ENCODE measurements around the gene SIK1.

Gene SIK1

DNA sequence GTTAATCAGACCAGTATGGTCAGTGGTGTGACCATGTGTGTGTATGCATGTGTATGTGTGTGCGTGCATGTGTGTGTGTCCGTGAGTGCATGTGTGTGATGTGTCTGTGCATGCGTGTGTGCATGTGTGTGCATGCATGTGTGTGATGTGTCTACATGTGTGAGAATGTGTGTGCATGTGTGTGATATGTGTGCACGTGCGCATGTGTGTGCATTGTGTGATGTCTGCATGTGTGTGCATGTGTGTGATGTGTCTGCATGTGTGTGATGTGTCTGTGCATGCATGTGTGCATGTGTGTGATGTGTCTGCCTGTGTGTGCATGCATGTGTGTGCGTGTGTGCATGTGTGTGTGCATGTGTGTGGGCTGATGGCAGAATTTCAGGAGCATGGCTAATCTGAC lies 58.2 kb downstream of the SIK1 start:
- Histone ChIP-seq H3K4me1 (ENCODE audit: control insufficient read depth, insufficient read depth, low read length) (no peaks in the 10 kb centered on the region), H3K4me3 (ENCODE audit: low read depth, low read length) (no peak overlapping the region), H3K9ac (ENCODE audit: low read depth, low read length) (no peak overlapping the region), H3K9me3 (ENCODE audit: control insufficient read depth, insufficient read depth, low read length) (no peaks in the 10 kb centered on the region), H3K36me3 (ENCODE audit: control insufficient read depth, insufficient read depth, low read length) (no peaks in the 10 kb centered on the region), H3K27me3 (ENCODE audit: control insufficient read depth, insufficient read depth, low read length) (no peaks in the 10 kb centered on the region)

- H3K9me3 ChIP-seq (ENCODE audit: control insufficient read depth, insufficient read depth, low read length): no peaks in the 10 kb centered on the region
- H3K4me1 ChIP-seq (ENCODE audit: control insufficient read depth, insufficient read depth, low read length): no peaks in the 10 kb centered on the region
- no peaks in the 10 kb centered on the region for H3K27me3 ChIP-seq (ENCODE audit: control insufficient read depth, insufficient read depth, low read length)
- H3K36me3 ChIP-seq (ENCODE audit: control insufficient read depth, insufficient read depth, low read length): no peaks in the 10 kb centered on the region
- H3K9ac ChIP-seq (ENCODE audit: low read depth, low read length): no peak overlapping the region
- no peak overlapping the region for H3K4me3 ChIP-seq (ENCODE audit: low read depth, low read length)
These were observed 59.1 kb downstream of the SIK1 start for GRCh38 chr21:43367859-43368258.

GRCh38 chr21:43367296-43367695 lies 59.6 kb downstream of the SIK1 start:
- Histone ChIP-seq H3K9me3 (ENCODE audit: control insufficient read depth, insufficient read depth, low read length) (no peaks in the 10 kb centered on the region), H3K36me3 (ENCODE audit: control insufficient read depth, insufficient read depth, low read length) (no peaks in the 10 kb centered on the region), H3K9ac (ENCODE audit: low read depth, low read length) (no peak overlapping the region), H3K4me1 (ENCODE audit: control insufficient read depth, insufficient read depth, low read length) (no peaks in the 10 kb centered on the region), H3K27me3 (ENCODE audit: control insufficient read depth, insufficient read depth, low read length) (no peaks in the 10 kb centered on the region), H3K4me3 (ENCODE audit: low read depth, low read length) (no peak overlapping the region)

DNA sequence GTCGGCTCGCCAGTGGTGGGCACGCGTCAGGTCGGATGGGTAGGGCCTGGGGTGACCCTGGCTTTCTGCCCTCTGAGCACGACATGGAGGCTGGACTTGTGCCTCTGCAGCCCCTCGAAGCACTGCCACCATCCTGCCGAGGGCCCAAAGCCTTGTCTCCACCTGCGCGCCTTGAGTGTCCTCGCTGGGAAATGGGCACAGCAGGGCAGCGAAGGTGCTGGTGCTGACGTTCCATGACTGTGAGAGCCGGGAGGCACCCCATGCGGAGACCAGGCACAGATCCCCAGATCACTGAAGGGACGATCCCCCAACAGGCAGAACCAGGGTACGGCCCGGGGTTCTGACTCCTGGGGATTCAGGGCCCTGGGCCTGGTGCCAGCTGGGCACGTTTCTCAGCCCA lies 60.3 kb downstream of the SIK1 start:
- H3K4me3 ChIP-seq (ENCODE audit: low read depth, low read length): no peak overlapping the region
- H3K9ac ChIP-seq (ENCODE audit: low read depth, low read length): no peak overlapping the region
- H3K27me3 ChIP-seq (ENCODE audit: control insufficient read depth, insufficient read depth, low read length): no peaks in the 10 kb centered on the region
- no peaks in the 10 kb centered on the region for H3K4me1 ChIP-seq (ENCODE audit: control insufficient read depth, insufficient read depth, low read length)
- H3K9me3 ChIP-seq (ENCODE audit: control insufficient read depth, insufficient read depth, low read length): no peaks in the 10 kb centered on the region
- H3K36me3 ChIP-seq (ENCODE audit: control insufficient read depth, insufficient read depth, low read length): no peaks in the 10 kb centered on the region

GRCh38 chr21:43365611-43366426 lies 61.1 kb downstream of the SIK1 start:
- no peak overlapping the region for H3K9ac ChIP-seq (ENCODE audit: low read depth, low read length)
- H3K9me3 ChIP-seq (ENCODE audit: control insufficient read depth, insufficient read depth, low read length): no peaks in the 10 kb centered on the region
- no peaks in the 10 kb centered on the region for H3K36me3 ChIP-seq (ENCODE audit: control insufficient read depth, insufficient read depth, low read length)
- H3K27me3 ChIP-seq (ENCODE audit: control insufficient read depth, insufficient read depth, low read length): no peaks in the 10 kb centered on the region
- H3K4me3 ChIP-seq (ENCODE audit: low read depth, low read length): no peak overlapping the region
- no peaks in the 10 kb centered on the region for H3K4me1 ChIP-seq (ENCODE audit: control insufficient read depth, insufficient read depth, low read length)

GRCh38 chr21:43364851-43365424 lies 62.0 kb downstream of the SIK1 start:
- H3K4me1 ChIP-seq (ENCODE audit: control insufficient read depth, insufficient read depth, low read length): no peaks in the 10 kb centered on the region
- H3K36me3 ChIP-seq (ENCODE audit: control insufficient read depth, insufficient read depth, low read length): no peaks in the 10 kb centered on the region
- no peaks in the 10 kb centered on the region for H3K27me3 ChIP-seq (ENCODE audit: control insufficient read depth, insufficient read depth, low read length)
- no peak overlapping the region for H3K9ac ChIP-seq (ENCODE audit: low read depth, low read length)
- no peak overlapping the region for H3K4me3 ChIP-seq (ENCODE audit: low read depth, low read length)
- no peaks in the 10 kb centered on the region for H3K9me3 ChIP-seq (ENCODE audit: control insufficient read depth, insufficient read depth, low read length)
